GM19023 (cell line): ENCODE measurements around the gene MIXL1.
"Not testable (repeated sequence)": the region's sequence is repeated elsewhere in the genome, so short reads cannot be mapped to it uniquely, and the experiment has no call there.

Experiments
- ATAC-seq: cut with Tn5 transposase; IDR thresholded peaks from one replicate; pipeline ENCODE4 v1.9.1; 2021; ENCODE audit warnings: mild to moderate bottlenecking, moderate library complexity; ENCODE audit not compliant: unreplicated experiment

Gene MIXL1

DNA sequence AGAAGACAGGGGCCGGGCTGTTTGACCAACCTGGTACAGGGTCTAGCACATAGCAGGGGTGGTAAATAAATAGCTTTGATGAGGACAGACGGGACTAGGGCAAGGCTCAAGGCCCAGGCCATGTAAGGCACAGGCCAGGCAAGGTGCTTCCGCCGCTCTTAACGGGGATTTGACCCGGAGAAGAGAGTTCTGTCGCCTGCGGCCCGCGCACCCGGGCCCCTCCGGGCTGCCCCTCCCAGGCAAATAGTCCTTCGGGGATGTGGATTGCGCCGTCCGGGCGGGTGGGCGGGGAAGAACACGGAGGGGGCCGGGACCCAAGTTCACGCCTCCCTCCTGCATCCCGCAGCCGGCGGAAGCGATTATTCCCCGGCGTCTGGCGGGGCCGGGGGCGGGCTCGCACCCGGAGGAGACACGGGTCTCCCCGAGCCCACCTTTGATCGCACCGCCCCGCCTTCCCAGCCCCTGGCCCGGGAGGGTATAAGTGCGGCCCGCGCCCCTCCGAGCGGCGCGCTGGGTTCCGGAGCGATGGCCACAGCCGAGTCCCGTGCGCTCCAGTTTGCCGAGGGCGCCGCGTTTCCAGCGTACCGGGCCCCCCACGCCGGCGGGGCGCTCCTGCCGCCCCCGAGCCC is at the start of gene MIXL1:
Gene MIXL1 (plus strand): TSS at position 508 of the 629 bp plus-strand sequence. CDS start 18 bp downstream, at position 526.
- ATAC-seq: peak; percentile 39

DNA sequence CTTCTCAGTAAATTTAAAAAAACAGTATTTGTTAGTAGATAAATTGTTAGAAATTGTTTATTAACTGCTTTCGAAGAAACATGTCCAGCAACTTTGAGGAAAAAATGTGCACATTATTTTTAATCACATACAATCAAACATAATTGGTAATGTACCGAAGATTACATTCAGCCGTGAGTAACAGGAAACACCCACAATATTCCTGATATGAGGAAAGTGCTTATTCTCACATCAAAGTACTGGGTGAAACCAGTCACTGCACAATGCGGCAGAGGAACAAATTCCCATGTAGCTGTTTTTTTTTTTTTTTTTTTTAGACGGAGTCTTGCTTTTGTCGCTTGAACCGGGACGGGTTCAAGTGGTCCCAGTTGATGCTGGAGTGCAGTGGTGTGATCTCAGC is 46.6 kb upstream of the MIXL1 start:
- ATAC-seq: no peak

DNA sequence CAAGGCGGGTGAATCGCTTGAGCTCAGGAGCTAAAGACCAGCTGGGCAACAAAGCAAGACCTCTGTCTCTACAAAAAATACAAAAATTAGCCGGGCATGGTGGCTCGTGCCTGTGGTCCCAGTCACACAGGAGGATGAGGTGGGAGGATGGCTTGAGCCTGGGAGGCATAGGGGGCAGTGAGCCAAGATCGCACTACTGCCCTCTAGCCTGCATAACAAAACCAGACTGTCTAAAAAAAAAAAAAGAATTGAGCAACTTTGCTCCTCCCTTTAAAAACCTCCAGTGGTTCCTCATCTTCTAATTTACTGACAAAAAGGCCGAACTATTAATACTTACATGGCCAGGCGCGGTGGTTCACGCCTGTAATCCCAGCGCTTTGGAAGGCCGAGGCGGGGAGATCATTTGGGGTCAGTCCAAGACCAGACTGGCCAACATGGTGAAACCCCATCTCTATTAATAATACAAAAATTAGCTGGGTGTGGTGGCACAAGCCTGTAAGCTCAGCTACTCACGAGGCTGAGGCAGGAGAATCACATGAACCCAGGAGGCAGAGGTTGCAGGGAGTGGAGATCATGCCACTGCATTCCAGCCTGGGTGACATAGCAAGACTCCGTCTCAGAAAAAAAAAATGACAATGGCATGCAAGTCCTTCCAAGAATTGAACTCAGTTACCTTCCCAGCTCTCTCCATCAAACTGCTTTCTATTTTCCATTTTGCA is 41.3 kb upstream of the MIXL1 start:
- ATAC-seq: no peak

DNA sequence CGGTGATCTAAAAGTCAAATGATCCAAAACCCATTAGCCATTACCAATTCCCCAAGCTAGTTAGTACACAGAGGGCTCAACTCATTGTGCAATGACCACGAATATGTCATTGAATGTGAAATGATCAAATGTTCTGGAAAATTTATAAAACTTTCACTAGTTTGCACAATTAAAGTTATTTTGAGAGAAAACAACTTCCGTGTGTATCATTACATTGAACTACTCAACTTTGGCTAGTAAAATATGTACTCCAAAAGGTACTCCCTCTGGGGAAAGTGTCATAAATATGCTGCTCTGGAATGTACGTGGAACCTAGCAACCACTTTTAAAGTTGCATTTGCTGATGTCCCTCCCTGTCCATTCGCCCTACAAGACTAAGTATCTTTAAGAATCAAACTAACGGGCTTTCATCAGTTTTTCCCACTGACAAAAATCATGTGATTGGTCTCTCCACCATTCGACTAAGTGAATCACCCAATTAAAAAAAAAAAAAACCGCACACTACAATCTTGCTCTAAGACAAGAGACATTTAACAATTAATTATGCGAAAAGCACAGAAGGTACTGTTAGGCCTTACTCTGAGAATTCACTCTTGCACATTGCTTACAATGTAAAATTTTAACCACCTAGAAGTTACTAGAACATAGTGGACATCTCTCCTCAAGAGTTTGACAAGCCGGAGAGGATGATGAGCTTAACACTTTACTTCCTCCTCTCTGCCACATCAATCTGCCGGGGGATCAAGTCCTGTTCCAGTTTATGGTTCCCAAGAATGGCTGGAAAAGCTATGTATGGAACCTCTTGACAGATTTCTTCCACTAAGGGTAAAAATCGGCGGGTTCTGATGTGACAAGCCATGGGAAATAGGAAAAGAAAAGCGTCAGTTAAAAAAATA is 38.1 kb upstream of the MIXL1 start:
- ATAC-seq: no peak

DNA sequence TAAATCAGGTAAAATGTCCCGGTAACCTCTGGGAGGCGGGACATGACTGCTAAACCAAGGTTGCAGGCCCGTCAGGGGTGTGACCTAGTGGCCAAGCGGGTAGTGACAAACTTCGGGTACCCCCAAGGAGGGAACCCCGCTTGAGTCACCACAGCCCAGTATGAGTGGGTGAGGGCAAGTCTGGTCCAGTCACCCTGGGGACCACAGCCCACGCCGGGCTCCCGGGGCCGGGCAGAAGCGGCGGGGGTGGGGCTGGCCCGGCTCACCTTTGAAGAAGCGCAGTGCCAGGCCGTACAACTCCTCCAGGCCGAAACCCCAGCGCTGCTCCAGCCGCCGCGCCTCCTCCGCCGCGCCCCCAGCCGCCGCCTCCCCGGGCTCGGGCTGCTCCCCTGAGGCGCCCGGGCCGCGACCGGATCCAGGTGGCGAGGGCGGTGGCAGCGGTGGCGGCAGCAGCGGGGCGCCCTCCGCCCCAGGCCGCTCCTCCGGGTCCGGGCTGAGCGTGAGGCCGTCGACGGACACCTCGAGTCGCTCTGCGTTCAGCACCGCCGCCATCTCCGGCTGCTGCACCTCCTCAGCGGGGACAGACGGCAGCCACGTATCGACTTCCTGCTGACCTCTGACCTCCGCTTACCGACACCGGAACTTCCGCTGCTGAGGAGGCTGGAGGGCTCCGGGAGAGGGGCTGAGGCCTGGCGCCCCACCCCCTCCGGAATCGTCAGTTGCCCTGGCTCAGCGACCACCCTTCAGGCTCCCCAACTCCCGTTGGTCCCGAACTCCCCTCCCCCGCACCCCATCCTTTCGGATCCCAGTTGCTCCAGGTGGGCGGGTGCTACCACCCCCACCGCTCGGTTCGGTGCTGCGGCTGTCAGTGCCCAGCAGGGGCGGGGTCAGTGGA is 37.1 kb upstream of the MIXL1 start, which contains the start of gene ACBD3:
Gene ACBD3 (minus strand): TSS at position 618 of the 895 bp plus-strand sequence. CDS start 66 bp downstream, at position 552.
- peak; percentile 96 for ATAC-seq

DNA sequence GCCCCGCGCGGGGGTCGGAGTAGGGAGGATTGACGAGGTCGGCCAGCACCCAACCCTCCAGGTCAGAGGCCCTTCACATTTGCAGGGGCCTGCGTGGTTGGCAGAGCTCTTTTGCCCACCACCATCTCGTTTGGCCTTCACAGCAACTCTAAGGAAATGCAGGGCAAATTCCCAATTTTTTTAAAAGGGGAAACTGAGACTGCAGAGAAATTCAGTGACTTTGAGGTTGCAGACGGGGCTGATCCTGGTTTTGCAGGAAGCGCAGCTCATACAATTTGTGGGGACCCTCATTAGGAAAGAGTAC is 36.5 kb upstream of the MIXL1 start:
- no peak for ATAC-seq

DNA sequence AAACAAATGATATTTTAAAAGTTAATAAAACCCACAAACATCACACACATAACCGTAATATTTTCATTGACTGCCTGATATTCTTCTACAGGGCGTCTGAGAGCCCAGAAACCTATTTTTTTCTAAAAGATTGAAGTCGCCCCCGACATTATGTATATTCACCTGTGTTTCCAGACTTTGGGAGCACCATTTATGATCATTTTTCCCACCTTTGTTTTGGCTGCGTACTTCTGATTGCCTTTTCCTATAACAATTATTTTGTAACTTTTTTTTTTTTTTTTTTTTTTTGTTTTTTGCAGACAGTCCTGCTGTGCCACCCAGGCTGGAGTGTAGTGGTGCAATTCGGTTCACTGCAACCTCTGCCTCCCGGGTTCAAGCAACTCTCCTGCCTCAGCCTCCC is 36.1 kb upstream of the MIXL1 start:
- ATAC-seq: no peak

DNA sequence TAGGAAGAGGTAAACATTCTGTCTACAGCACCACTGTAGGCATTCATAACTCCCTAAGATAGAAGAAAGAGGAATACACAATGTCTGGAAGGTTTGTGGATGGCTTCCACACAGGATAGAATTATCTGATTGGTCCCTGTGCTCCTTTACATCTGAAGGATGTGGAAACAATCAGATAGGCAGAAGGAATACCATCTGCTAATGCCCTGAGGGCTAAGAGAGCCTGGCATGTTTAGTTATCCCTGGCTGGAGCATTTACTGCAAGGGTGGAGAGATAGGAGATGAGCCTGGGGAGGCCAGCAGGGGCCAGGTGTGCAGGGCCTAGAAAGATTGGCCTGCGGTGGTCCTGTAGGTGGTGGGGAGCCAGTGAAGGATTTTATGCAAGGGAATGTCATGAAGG is 28.3 kb upstream of the MIXL1 start:
- ATAC-seq: no peak

DNA sequence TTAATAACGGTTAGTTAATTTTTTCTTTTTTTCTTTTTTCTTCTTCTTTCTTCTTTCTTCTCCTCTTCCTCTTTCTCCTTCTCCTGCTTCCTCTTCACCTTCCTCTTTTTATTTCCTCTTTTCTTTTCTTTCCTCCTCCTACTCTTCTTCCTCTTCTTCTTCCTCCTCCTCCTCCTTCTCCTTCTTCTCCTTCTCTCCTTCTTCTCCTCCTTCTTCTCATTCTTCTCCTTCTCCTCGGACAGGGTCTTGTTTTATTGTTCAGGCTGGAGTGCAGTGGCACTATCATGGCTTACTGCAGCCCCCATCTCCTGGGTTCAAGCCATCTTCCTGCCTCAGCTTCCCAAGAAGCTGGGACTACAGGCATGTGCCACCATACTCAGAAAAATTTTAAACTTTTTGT is 23.5 kb upstream of the MIXL1 start:
- ATAC-seq: no peak

DNA sequence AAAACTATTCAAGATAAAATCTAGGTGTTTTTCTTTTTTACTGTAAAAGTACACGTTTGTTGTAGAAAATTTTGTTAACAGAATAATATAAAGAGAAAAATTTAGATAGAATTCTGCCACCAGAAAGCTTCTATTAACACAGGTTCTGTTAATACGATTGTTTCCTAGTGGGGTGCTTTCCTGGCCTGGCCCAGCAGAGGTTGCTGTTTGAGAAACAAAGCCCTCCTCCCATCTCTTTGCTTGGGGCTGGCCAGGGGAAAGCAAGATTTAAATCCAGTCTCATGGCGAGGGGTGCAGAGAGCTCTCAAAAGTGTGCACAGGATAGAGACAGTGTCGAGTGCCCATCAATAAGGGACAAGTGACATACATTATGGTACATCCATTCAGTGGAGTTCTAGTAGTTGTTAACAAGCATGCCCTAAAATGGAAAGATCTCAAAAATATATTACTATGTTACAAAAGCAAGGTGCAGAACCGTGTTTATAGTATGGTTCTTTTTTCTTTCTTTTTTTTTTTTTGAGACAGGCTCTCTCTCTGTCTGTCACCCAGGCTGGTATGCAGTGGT is 22.4 kb upstream of the MIXL1 start:
- no peak for ATAC-seq

DNA sequence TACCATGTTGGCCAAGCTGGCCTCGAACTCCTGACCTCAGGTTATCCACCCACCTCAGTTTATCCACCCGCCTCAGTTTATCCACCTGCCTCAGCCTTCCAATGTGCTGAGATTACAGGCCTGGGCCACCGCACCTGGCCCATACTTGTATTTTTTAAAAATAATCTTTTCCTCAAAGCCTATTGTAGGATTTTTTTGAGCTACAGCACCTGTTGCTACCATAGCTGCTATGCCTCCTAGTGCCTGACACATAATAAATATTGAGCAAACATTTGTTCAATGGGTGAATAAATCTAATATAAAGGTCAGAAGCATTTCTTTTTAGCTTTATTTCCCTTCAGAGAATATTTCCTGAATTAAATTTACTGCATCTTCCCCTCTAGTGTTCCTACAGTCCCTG is 21.2 kb upstream of the MIXL1 start:
- no peak for ATAC-seq

DNA sequence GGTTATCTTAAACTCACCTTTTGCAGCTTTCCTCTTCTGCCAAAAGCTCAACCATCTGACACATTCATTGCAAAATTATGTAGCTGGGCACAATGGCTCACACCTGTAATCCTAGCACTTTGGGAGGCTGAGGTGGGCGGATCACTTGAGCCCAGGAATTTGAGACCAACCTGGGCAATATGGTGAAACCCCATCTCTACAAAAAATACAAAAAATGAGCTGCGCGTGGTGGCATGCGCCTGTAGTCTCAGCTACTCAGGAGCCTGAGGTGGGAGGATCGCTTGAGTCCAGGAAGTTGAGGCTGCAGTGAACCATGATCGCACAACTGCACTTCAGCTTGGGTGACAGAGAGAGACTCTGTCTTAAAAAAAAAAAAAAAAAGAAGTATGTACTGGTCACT is 20.8 kb upstream of the MIXL1 start:
- not testable (repeated sequence) for ATAC-seq

DNA sequence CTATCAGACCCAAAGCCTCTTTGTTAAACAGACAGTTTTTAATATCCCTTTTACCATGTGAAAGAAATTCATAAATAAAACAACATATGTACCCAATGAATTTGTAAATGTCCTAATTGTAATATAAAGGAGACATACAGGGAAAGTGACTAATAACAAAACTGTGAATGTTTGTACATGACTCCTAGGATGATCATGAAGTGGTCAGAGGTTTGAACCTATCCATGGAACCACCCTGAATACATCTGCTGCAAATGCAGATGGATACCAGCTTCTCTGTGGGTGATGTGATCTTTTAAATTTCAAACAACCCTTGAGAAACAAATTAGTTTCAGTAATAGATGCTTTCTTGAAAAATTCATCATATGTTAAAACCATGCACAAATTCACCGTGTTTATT is 20.2 kb upstream of the MIXL1 start:
- ATAC-seq: no peak

DNA sequence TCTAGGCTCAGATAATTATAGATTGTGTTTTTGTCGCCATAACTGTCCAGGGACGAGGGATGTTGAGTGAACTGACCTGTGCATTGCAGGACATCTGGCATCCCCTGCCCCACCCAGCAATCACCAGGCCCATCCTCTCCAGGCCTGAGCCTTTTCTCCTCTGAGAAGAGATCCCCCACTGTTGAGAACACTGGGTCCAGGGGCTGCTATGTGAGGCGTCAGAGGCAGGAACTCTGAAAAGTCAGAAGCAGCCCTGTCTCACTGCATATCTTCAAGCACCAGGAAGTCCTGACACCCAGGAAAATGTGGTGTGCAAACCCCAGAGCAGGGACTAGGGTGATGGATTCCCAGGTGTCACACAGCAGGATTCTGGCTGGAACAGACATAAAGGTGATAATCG is 19.8 kb upstream of the MIXL1 start:
- ATAC-seq: no peak

DNA sequence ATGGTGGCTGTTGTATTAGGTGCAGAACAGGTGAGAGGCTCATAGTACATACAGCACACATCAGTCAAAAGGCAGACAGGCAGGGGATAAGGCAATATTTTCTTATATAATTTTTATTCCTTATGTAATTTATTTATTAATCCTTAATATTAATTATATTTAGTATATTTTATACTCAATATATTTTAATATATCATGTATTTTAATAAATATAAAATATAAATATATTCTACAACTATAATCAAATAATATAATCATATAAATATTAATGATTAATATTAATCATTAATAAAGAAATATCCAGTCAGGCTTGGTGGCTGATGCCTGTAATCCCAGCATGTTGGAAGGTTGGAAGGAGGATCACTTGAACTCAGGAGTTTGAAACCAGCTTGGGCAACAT is 19.3 kb upstream of the MIXL1 start:
- no peak for ATAC-seq

DNA sequence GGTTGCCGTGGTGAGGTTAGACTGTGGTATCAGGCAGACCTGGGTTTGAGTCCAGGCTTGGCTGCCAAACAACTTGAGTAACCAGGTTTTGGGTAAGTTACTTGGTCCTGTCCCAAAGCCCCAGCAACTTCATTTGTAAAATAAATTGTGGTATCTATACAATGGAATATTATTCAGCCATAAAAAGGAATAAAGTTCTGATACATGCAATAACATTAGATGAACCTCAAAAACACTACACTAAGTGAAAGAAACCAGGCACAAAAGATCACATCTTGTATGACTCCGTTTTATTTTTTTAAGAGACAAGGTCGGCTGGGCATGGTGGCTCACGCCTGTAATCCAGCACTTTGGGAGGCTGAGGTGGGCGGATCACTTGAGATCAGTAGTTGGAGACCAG is 16.4 kb upstream of the MIXL1 start:
- no peak for ATAC-seq

DNA sequence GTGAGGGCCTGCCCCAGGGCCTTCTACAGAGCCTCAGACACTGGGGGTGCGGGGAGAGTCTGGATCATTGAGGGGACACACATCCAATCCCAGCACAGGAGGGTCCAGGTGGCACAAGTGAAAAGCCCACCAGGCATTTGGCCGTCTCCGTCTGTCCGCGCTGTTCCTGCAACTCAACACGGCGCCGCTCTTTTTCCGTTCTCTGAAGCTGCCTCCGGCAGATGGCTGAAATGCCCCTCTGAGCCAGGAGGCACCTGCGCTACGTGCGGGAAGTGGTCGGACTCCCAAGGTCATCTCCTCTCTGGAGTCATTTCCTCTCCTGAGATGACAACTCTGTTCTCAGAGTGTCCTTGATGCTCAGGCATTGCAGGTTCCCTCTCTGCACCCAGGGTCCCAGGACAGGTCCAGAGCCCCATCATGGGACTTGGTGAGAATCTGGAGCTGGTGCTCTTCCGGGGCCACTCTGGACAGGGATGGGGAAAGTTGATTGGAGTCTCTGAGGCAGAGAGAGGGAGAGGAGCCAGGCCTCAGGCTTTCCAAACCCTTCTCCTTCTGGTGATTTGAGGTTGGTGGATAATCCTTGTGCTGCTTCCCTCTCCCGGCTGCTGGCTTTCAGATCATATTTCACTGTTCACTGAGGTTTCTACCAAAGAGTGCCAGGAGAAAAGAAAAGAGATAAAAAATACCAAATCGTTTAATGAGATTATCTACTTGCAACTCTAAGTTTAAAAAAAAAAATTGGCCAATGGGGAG is 14.0 kb upstream of the MIXL1 start:
- no peak for ATAC-seq

DNA sequence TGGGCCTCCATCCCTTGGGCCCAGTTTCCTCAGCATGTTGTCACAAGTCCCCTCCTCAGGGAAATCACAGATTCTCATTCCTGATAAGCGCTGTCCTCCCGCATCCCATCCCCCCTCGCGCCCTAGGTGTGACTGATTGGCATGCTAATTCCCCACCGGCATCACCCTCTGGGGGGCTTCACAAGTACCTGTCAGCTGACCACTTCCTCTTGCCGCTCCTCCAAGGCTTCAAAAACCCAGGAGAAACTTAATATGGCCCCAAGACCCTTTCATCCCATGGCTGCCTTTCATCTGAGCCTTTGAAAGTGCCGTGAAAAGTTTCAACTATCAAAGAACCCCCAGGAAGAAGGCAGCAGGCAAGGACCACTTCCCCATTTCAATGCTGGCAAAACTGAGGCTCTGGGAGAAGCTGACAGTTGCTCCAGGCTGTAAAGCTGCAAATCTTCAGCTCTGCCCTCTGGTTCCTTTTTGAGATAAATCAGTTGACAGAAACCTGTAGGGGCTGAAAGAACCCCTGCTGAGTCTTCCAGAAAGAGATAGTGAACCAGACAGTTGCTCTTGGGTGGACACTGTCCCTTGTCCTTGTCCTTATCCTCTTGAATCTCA is 12.8 kb upstream of the MIXL1 start:
- ATAC-seq: no peak

DNA sequence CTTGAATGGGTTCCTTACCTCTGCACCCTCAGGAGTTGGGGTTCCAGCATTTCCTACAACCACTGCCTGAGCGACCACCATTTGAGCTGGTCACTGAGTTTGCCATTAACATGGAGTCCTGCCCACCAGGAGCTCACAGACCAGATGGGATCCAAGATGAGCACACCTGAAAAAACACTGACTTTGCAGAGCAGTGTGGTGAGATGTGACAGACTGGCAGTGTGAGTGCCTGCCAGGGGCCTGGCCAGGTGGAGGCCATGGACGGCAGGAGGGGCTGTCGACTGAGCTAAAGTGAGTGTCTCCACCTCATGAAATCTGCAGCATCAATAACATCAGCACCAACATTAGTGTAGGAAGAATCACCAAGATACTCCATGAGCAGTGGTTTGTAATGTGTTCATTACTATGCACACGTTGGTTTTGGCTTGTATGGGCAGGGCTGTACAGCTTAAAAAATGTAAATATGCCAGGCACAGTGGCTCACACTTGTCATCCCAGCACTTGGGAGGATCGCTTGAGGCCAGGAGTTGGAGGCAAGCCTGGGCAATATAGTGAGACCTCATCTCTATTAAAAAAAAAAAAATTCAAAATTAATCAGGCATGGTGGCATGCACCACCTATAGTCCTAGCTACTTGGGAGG is 12.2 kb upstream of the MIXL1 start:
- no peak for ATAC-seq
